HepG2 (cell line): Measurements from ENCODE around the gene RPS6KB1. TPM values are rescaled to one million over a fixed set of nuclear protein-coding genes. Genes with fewer than 3 reads are reported as not detected.

Experiments
- ATAD3A ChIP-seq: sonication (generic); formaldehyde crosslinking; IDR thresholded peaks from 2 replicates; pipeline ENCODE4 v1.4.0; 2020; ENCODE audit warnings: missing genetic modification reagents
- ATF1 ChIP-seq: IDR thresholded peaks from 2 replicates; pipeline ENCODE4 v1.6.1; 2016; ENCODE audit warnings: mild to moderate bottlenecking, control low read depth
- CAMTA2 ChIP-seq: sonication (generic); formaldehyde crosslinking; IDR thresholded peaks from 2 replicates; pipeline ENCODE4 v1.4.0; 2020; ENCODE audit warnings: mild to moderate bottlenecking, missing genetic modification reagents, borderline replicate concordance
- GATAD2A ChIP-seq: IDR thresholded peaks from 2 replicates; pipeline ENCODE4 v1.6.1; 2016
- GFI1 ChIP-seq: sonication (generic); formaldehyde crosslinking; IDR thresholded peaks from 2 replicates; pipeline ENCODE4 v1.5.0; 2020; ENCODE audit warnings: missing genetic modification reagents, mild to moderate bottlenecking, borderline replicate concordance
- HNF1B ChIP-seq: sonication (generic); formaldehyde crosslinking; IDR thresholded peaks from 2 replicates; pipeline ENCODE4 v1.5.1; 2020; ENCODE audit warnings: mild to moderate bottlenecking, moderate library complexity, missing genetic modification reagents
- KLF12 ChIP-seq: sonication (generic); formaldehyde crosslinking; IDR thresholded peaks from 2 replicates; pipeline ENCODE4 v1.4.0; 2020; ENCODE audit warnings: missing genetic modification reagents, borderline replicate concordance
- NFIB ChIP-seq: sonication (generic); formaldehyde crosslinking; IDR thresholded peaks from 2 replicates; pipeline ENCODE4 v1.9.0; 2021; ENCODE audit warnings: missing genetic modification reagents, mild to moderate bottlenecking, borderline replicate concordance
- RXRA ChIP-seq: sonication (generic); formaldehyde crosslinking; IDR thresholded peaks from 2 replicates; pipeline ENCODE4 v1.5.1; 2020; ENCODE audit warnings: missing genetic modification reagents
- SETDB1 ChIP-seq: sonication (generic); formaldehyde crosslinking; IDR thresholded peaks from 2 replicates; pipeline ENCODE4 v1.5.1; 2020; ENCODE audit warnings: missing genetic modification reagents, mild to moderate bottlenecking, borderline replicate concordance
- SNRNP70 ChIP-seq: fragments of 200-400 bp; formaldehyde crosslinking; IDR thresholded peaks from 2 replicates; pipeline ENCODE4 v1.6.1; 2017; ENCODE audit warnings: mild to moderate bottlenecking, low read depth, low read length, moderate library complexity
- SOX6 ChIP-seq, 2 experiments: fragments of 450-650 bp in 1 of 2; sonication (generic) in 1 of 2; formaldehyde crosslinking in 1 of 2; IDR thresholded peaks; 2 replicates each; pipeline versions ENCODE4 v1.4.0 to v1.6.1; 2017 to 2020; ENCODE audit warnings: antibody characterized with exemption in 1 of 2, mild to moderate bottlenecking in 1 of 2, missing genetic modification reagents in 1 of 2
- TARDBP ChIP-seq: sonication (generic); formaldehyde crosslinking; IDR thresholded peaks from 2 replicates; pipeline ENCODE4 v1.8.0; 2022; ENCODE audit warnings: mild to moderate bottlenecking, missing genetic modification reagents
- ZFP36L1 ChIP-seq: sonication (generic); formaldehyde crosslinking; IDR thresholded peaks from 2 replicates; pipeline ENCODE4 v1.8.0; 2022; ENCODE audit warnings: mild to moderate bottlenecking, missing genetic modification reagents, moderate library complexity
- ZFX ChIP-seq: sonication (generic); formaldehyde crosslinking; IDR thresholded peaks from 2 replicates; pipeline ENCODE4 v1.4.0; 2020; ENCODE audit warnings: mild to moderate bottlenecking, low read depth, missing genetic modification reagents, moderate library complexity
- ZNF136 ChIP-seq: sonication (generic); formaldehyde crosslinking; IDR thresholded peaks from 2 replicates; pipeline ENCODE4 v1.8.1; 2022; ENCODE audit warnings: low read depth, mild to moderate bottlenecking, moderate library complexity, missing genetic modification reagents
- ZNF30 ChIP-seq: sonication (generic); formaldehyde crosslinking; IDR thresholded peaks from 2 replicates; pipeline ENCODE4 v1.5.0; 2020; ENCODE audit warnings: mild to moderate bottlenecking, missing genetic modification reagents
- ZNF430 ChIP-seq: sonication (generic); formaldehyde crosslinking; IDR thresholded peaks from 2 replicates; pipeline ENCODE4 v1.9.0; 2021; ENCODE audit warnings: mild to moderate bottlenecking, missing genetic modification reagents
- ZNF44 ChIP-seq: sonication (generic); formaldehyde crosslinking; IDR thresholded peaks from 2 replicates; pipeline ENCODE4 v1.5.1; 2020; ENCODE audit warnings: mild to moderate bottlenecking, missing genetic modification reagents
- ZNF562 ChIP-seq: sonication (generic); formaldehyde crosslinking; IDR thresholded peaks from 2 replicates; pipeline ENCODE4 v1.8.0; 2022; ENCODE audit warnings: missing genetic modification reagents, borderline replicate concordance
- ZNF746 ChIP-seq: sonication (generic); formaldehyde crosslinking; IDR thresholded peaks from 2 replicates; pipeline ENCODE4 v1.8.0; 2022; ENCODE audit warnings: mild to moderate bottlenecking, missing genetic modification reagents
- ZZZ3 ChIP-seq: sonication (generic); formaldehyde crosslinking; IDR thresholded peaks from 2 replicates; pipeline ENCODE4 v1.4.0; 2020; ENCODE audit warnings: missing genetic modification reagents, mild to moderate bottlenecking, borderline replicate concordance
- polyA plus RNA-seq, 8 experiments: library from polyadenylated mRNA; depleted of rRNA in 3 of 8; stranded (reverse) in 7 of 8; unstranded in 1 of 8; fragments of >200 nt; fragmentation: Illumina TruSeq in 4 of 8; extraction: Trizol in 4 of 8; gene quantifications; 2 replicates each; pipeline versions ENCODE4 v1.2.1 to v1.2.3, GENCODE V29; 2011 to 2016; ENCODE audit warnings: low read depth in 4 of 8, missing spikeins in 1 of 8, mixed read lengths in 1 of 8; ENCODE audit not compliant: insufficient read depth in 1 of 8
- total RNA-seq, 5 experiments: library from RNA; depleted of rRNA; stranded (reverse); fragments of >200 nt; fragmentation: Illumina TruSeq; extraction: Trizol; gene quantifications; 2 replicates each; pipeline ENCODE4 v1.2.3, GENCODE V29; 2016; ENCODE audit warnings: low read depth in 1 of 5
- TF ChIP-seq, protein P1 (sequence below): sonication (generic); formaldehyde crosslinking; IDR thresholded peaks from 2 replicates; pipeline ENCODE4 v1.8.0; 2022; ENCODE audit warnings: mild to moderate bottlenecking, missing genetic modification reagents; ENCODE audit not compliant: insufficient replicate concordance
- TF ChIP-seq, protein P2 (sequence below): sonication (generic); formaldehyde crosslinking; IDR thresholded peaks from 2 replicates; pipeline ENCODE4 v1.5.1; 2020; ENCODE audit warnings: missing genetic modification reagents, mild to moderate bottlenecking, borderline replicate concordance

The RPS6KB1 gene
- total and polyA plus RNA-seq, 2 of the 13 experiments (the other 11 are each of a cell fraction or from before 2014, with no cell fraction given): 16.5 to 42.2 TPM

- TF ChIP-seq, protein P1, sequence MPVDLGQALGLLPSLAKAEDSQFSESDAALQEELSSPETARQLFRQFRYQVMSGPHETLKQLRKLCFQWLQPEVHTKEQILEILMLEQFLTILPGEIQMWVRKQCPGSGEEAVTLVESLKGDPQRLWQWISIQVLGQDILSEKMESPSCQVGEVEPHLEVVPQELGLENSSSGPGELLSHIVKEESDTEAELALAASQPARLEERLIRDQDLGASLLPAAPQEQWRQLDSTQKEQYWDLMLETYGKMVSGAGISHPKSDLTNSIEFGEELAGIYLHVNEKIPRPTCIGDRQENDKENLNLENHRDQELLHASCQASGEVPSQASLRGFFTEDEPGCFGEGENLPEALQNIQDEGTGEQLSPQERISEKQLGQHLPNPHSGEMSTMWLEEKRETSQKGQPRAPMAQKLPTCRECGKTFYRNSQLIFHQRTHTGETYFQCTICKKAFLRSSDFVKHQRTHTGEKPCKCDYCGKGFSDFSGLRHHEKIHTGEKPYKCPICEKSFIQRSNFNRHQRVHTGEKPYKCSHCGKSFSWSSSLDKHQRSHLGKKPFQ (CRISPR knock-in tag): no peak
- TF ChIP-seq ZFP36L1 (CRISPR knock-in tag) (peak; percentile 40; the same call in 1 of the 2 replicates), ZNF136 (CRISPR knock-in tag) (peak; percentile 66; the same call in 1 of the 2 replicates), RXRA (CRISPR knock-in tag) (peak; percentile 86), ZNF44 (peak; percentile 85; the same call in 1 of the 2 replicates), NFIB (no peak), SNRNP70 (no peak), ATF1 (CRISPR knock-in tag) (no peak), SETDB1 (CRISPR knock-in tag) (no peak), ZNF430 (CRISPR knock-in tag) (peak; percentile 68; the same call in 1 of the 2 replicates), ATAD3A (CRISPR knock-in tag) (no peak), CAMTA2 (CRISPR knock-in tag) (peak; percentile 84; the same call in 1 of the 2 replicates), ZFX (CRISPR knock-in tag) (peak; percentile 80), HNF1B (CRISPR knock-in tag) (peak; percentile 78), GATAD2A (CRISPR knock-in tag) (peak; percentile 43; the same call in 1 of the 2 replicates), TARDBP (CRISPR knock-in tag) (0 out of 2 replicates have a peak, but pooled peaks have one; percentile 48), GFI1 (CRISPR knock-in tag) (no peak), ZNF562 (CRISPR knock-in tag) (no peak), KLF12 (CRISPR knock-in tag) (peak; percentile 22; the same call in 1 of the 2 replicates), ZZZ3 (CRISPR knock-in tag) (no peak), ZNF746 (CRISPR knock-in tag) (0 out of 2 replicates have a peak, but pooled peaks have one; percentile 11), ZNF30 (CRISPR knock-in tag) (no peak), SOX6 (IDR thresholded peaks at IDR 0.05) (no peak), SOX6 (CRISPR knock-in tag; IDR thresholded peaks at IDR 0.05) (no peak; the same call in 1 of the 2 replicates)
- TF ChIP-seq, protein P2, sequence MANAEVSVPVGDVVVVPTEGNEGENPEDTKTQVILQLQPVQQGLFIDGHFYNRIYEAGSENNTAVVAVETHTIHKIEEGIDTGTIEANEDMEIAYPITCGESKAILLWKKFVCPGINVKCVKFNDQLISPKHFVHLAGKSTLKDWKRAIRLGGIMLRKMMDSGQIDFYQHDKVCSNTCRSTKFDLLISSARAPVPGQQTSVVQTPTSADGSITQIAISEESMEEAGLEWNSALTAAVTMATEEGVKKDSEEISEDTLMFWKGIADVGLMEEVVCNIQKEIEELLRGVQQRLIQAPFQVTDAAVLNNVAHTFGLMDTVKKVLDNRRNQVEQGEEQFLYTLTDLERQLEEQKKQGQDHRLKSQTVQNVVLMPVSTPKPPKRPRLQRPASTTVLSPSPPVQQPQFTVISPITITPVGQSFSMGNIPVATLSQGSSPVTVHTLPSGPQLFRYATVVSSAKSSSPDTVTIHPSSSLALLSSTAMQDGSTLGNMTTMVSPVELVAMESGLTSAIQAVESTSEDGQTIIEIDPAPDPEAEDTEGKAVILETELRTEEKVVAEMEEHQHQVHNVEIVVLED: peak; percentile 87
Measured at GRCh38 chr17:59964482-59965328, 71.8 kb downstream of the RPS6KB1 start, which contains the start of gene RNFT1 (continued).
